IgD-negative memory B cell (primary cell): Measurements from ENCODE around the gene PDCD1LG2. TPM values are rescaled to one million over a fixed set of nuclear protein-coding genes. Genes with fewer than 3 reads are reported as not detected.

Experiments used
- H3K27ac Mint-ChIP-seq, 3 donors: one replicate each; pipeline ENCODE4 v1.8.0; 2020 to 2022; ENCODE audit warnings: mild to moderate bottlenecking in 3 of 3, mixed read lengths in 3 of 3, moderate library complexity in 1 of 3
- H3K27me3 Mint-ChIP-seq: one replicate; pipeline ENCODE4 v1.8.0; 2021; ENCODE audit warnings: mixed read lengths
- H3K36me3 Mint-ChIP-seq: one replicate; pipeline ENCODE4 v1.8.0; 2020; ENCODE audit warnings: mild to moderate bottlenecking, mixed read lengths
- H3K4me1 Mint-ChIP-seq, 3 donors: one replicate each; pipeline ENCODE4 v1.8.0; 2020 to 2022; ENCODE audit warnings: mixed read lengths in 3 of 3, mild to moderate bottlenecking in 1 of 3
- H3K4me3 Mint-ChIP-seq, 4 donors: one replicate each; pipeline ENCODE4 v1.8.0; 2020 to 2022; ENCODE audit warnings: mild to moderate bottlenecking in 4 of 4, mixed read lengths in 4 of 4, moderate library complexity in 3 of 4
- H3K9me3 Mint-ChIP-seq, 3 donors: one replicate each; pipeline ENCODE4 v1.8.0; 2020 to 2021; ENCODE audit warnings: mixed read lengths in 3 of 3, mild to moderate bottlenecking in 1 of 3
- polyA plus RNA-seq: library from polyadenylated mRNA; unstranded; fragments of 300-500 nt; fragmentation: Illumina TruSeq; gene quantifications from one replicate; pipeline ENCODE4 v1.2.3, GENCODE V29; 2021

The PDCD1LG2 gene
- polyA plus RNA-seq, 1 donor from 2014 or later, result 0.18 TPM

DNA sequence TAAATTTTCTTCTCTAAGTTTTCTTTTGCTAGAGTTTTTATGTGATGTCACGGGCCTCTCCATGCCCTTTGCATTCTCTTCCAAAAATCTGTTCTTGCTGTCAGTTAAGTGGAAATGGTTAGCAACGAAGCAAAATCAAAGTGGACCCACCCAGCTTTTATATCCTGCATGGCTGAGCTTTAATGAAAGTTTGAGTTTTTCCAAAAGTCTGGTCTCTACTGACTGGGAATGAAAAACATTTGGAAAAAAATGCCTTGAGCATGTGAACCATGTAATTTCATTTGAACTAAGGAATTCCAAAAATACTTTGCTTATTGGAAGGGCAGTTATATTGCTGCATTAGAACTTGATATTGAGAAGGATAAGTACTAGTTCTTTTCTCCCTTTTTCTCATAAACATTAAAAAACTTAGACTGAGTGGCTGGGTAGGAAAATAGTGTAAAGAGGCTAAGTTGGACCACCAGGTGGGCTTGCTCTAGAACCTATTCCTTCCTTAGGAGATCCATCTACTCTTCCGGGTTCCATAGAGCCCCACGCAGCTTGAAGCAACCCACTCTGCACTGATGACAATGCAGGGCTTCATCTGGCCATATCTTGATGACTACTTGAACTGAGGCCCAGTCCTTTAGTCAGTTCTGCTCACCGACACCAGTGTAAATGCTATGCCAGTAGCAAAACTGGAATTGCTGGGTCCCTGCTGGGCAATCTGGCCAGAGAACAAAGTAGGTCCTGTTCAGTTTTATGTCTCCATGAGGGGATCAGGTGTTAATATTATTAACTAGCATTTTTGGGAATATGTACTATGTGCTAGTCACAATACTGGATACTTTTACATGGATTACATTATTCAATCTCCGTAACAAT, 101.2 kb downstream of the PDCD1LG2 start:
- Mint-ChIP-seq H3K4me1 (peaks cover 24 to 46% (median 38%) of the 10 kb centered on the region in 3 donors), H3K27ac (no peak overlapping the region), H3K36me3 (peaks cover 1% of the 10 kb centered on the region)

DNA sequence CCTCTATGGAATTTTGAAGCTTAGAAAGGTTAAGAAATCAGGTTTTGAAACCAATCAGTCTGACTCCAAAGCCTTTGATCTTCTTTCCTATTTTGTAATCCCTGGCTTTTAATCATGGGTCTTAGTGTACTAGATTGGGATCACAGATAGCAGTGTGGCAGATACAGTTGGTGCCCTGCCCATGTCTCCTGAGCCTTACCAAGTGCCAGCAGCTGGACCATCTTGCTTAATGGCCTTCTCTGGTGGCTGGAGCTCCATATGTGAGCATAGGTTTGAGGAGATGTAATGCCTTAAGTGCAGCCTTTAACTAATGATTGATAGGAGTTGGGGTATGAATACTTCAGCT, 101.8 kb downstream of the PDCD1LG2 start:
- no peak overlapping the region for H3K27ac Mint-ChIP-seq
- peaks cover 0 to 2% (median 0%) of the 10 kb centered on the region in 3 donors for H3K9me3 Mint-ChIP-seq
- no peak overlapping the region for H3K4me3 Mint-ChIP-seq
- H3K36me3 Mint-ChIP-seq, result peaks cover 1% of the 10 kb centered on the region
- peaks cover 22 to 45% (median 33%) of the 10 kb centered on the region in 3 donors for H3K4me1 Mint-ChIP-seq
- no peaks in the 10 kb centered on the region for H3K27me3 Mint-ChIP-seq

More for the DNA sequence above, 101.2 kb downstream of the PDCD1LG2 start:
- Mint-ChIP-seq H3K9me3 (peaks cover 2 to 3% (median 2%) of the 10 kb centered on the region in 3 donors), H3K4me3 (no peak overlapping the region), H3K27me3 (no peaks in the 10 kb centered on the region)

DNA sequence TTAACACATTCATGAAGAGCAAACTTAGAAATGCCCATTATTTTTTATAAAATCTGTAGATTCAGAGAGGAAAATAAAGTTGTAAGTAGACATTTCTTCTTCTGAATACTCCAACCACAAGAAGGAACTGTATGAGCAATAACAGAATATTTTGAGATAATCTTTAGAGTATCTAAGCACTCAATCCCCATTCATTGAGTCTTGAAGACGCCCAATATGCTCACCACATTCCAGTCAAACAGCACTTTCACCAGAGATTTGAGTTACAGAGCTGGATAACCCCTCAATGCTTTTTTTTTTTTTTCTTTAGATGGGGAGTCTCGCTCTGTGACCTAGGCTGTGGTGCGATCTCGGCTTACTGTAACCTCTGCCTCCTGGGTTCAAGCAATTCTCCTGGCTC, 103.9 kb downstream of the PDCD1LG2 start:
- Mint-ChIP-seq H3K4me1 (peaks cover 23 to 42% (median 26%) of the 10 kb centered on the region in 3 donors), H3K36me3 (peaks cover 1% of the 10 kb centered on the region), H3K27ac (no peak overlapping the region), H3K27me3 (no peaks in the 10 kb centered on the region), H3K9me3 (peaks cover 0 to 2% (median 0%) of the 10 kb centered on the region in 3 donors), H3K4me3 (no peak overlapping the region)

- Mint-ChIP-seq H3K4me1 (peaks cover 21 to 41% (median 26%) of the 10 kb centered on the region in 3 donors), H3K27me3 (no peaks in the 10 kb centered on the region), H3K36me3 (peaks cover 1% of the 10 kb centered on the region), H3K9me3 (peaks cover 0 to 2% (median 0%) of the 10 kb centered on the region in 3 donors), H3K4me3 (peak overlapping the region in 1 of 4 donors; percentile 49), H3K27ac (no peak overlapping the region)
Observed at GRCh38 chr9:5614985-5615384, 104.7 kb downstream of the PDCD1LG2 start.

DNA sequence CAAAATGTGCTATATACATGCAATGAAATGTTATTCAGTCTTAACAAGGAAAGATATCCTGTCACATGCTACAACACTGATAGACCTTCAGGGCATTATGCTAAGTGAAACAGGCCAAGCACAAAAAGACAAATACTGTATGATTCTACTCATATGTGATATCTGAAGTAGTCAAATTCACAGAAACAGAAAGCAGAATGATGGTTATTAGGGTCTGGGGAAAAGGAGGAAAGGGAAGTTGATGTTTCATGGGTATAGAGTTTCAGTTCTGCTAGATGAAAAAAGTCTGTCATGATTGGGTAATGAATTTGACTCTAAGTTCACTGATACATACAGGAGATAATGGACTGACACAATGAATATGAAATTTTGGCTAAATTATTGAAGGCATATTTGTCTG, 107.4 kb downstream of the PDCD1LG2 start:
- no peaks in the 10 kb centered on the region for H3K27me3 Mint-ChIP-seq
- H3K27ac Mint-ChIP-seq, result peak overlapping the region; percentile 2 to 88 (median 9)
- H3K4me1 Mint-ChIP-seq, result peaks cover 12 to 40% (median 24%) of the 10 kb centered on the region in 3 donors
- H3K9me3 Mint-ChIP-seq, result peaks cover 0 to 2% (median 0%) of the 10 kb centered on the region in 3 donors
- H3K36me3 Mint-ChIP-seq, result peaks cover 1% of the 10 kb centered on the region
- H3K4me3 Mint-ChIP-seq, result peak overlapping the region in 3 of 4 donors; percentile 6 to 41 (median 38)

GRCh38 chr9:5620494-5620893, 110.2 kb downstream of the PDCD1LG2 start:
- H3K4me1 Mint-ChIP-seq, result peaks cover 13 to 45% (median 38%) of the 10 kb centered on the region in 3 donors
- H3K36me3 Mint-ChIP-seq, result no peaks in the 10 kb centered on the region
- H3K4me3 Mint-ChIP-seq, result peak overlapping the region in 2 of 4 donors; percentile 12 to 27
- no peaks in the 10 kb centered on the region for H3K27me3 Mint-ChIP-seq
- H3K9me3 Mint-ChIP-seq, result peaks cover 0 to 2% (median 0%) of the 10 kb centered on the region in 3 donors
- no peak overlapping the region for H3K27ac Mint-ChIP-seq

Other genes starting within 250 kb of the PDCD1LG2 start
- gene RLN2, start 205.8 kb upstream of the PDCD1LG2 start, polyA plus RNA-seq, result 5.1 TPM
- gene RLN1, start 170.7 kb upstream of the PDCD1LG2 start, polyA plus RNA-seq, result 0.66 TPM
- 28.7 TPM for gene PLGRKT, start 72.6 kb upstream of the PDCD1LG2 start, polyA plus RNA-seq
- gene CD274, start 60.0 kb upstream of the PDCD1LG2 start, polyA plus RNA-seq, result 0.35 TPM
- 9.5 TPM for gene RIC1, start 118.6 kb downstream of the PDCD1LG2 start, polyA plus RNA-seq